Coronary artery (tissue), 2 donors: ENCODE data around the gene C4orf17.
"Not testable (repeated sequence)": the region's sequence is repeated elsewhere in the genome, so short reads cannot be mapped to it uniquely, and the experiment has no call there.

Experiments
- DNase-seq: peaks from one replicate; pipeline ENCODE4 v3.0.0-alpha.2; 2017; ENCODE audit warnings: low spot score
- H3K27ac ChIP-seq, 2 donors: fragments of 200-600 bp; sonication (generic); one replicate each; pipeline ENCODE4 v1.5.1; 2016 to 2019
- H3K4me3 ChIP-seq: fragments of 200-600 bp; sonication (generic); 2 replicates; pipeline ENCODE4 v1.5.1; 2016; ENCODE audit warnings: mild to moderate bottlenecking, moderate library complexity
- CTCF ChIP-seq: fragments of 200-600 bp; sonication (generic); IDR thresholded peaks from one replicate; pipeline ENCODE4 v1.5.1; 2019; ENCODE audit warnings: antibody characterized with exemption

The C4orf17 gene

GRCh38 chr4:99471896-99472295 lies 38.9 kb upstream of the C4orf17 start:
- Histone ChIP-seq H3K4me3 (no peak overlapping the region), H3K27ac (no peak overlapping the region)
- no peak for DNase-seq
- no peak for TF ChIP-seq CTCF

- no peak for TF ChIP-seq CTCF
- no peak for DNase-seq
- Histone ChIP-seq H3K27ac (no peak overlapping the region), H3K4me3 (no peak overlapping the region)
Measured at GRCh38 chr4:99473131-99473530, 37.7 kb upstream of the C4orf17 start.

GRCh38 chr4:99483636-99484035 lies 27.2 kb upstream of the C4orf17 start:
- H3K4me3 ChIP-seq, result no peak overlapping the region
- no peak for TF ChIP-seq CTCF
- DNase-seq, result no peak
- no peak overlapping the region for H3K27ac ChIP-seq

GRCh38 chr4:99485212-99485611 lies 25.6 kb upstream of the C4orf17 start:
- no peak for TF ChIP-seq CTCF
- DNase-seq, result no peak

GRCh38 chr4:99486648-99487047 lies 24.2 kb upstream of the C4orf17 start:
- H3K4me3 ChIP-seq, DNase-seq: not testable (repeated sequence)

More at GRCh38 chr4:99485212-99485611, 25.6 kb upstream of the C4orf17 start:
- H3K27ac ChIP-seq, result no peak overlapping the region
- H3K4me3 ChIP-seq, result no peak overlapping the region

GRCh38 chr4:99490286-99490685 lies 20.5 kb upstream of the C4orf17 start:
- no peak overlapping the region for H3K27ac ChIP-seq
- no peak for TF ChIP-seq CTCF
- DNase-seq, result no peak

More at GRCh38 chr4:99486648-99487047, 24.2 kb upstream of the C4orf17 start:
- H3K27ac ChIP-seq, result not testable (repeated sequence)

GRCh38 chr4:99504804-99505502 lies 5.9 kb upstream of the C4orf17 start:
- H3K4me3 ChIP-seq, result no peak overlapping the region
- H3K27ac ChIP-seq, result no peak overlapping the region

More at GRCh38 chr4:99490286-99490685, 20.5 kb upstream of the C4orf17 start:
- no peak overlapping the region for H3K4me3 ChIP-seq

More at GRCh38 chr4:99504804-99505502, 5.9 kb upstream of the C4orf17 start:
- no peak for TF ChIP-seq CTCF
- DNase-seq, result no peak
